GM21717 (cell line): Measurements from ENCODE around the gene ZNF606.

Experiments
- ATAC-seq: cut with Tn5 transposase; IDR thresholded peaks from one replicate; pipeline ENCODE4 v1.9.1; 2021; ENCODE audit warnings: mild to moderate bottlenecking, moderate library complexity; ENCODE audit not compliant: unreplicated experiment

The ZNF606 gene

DNA sequence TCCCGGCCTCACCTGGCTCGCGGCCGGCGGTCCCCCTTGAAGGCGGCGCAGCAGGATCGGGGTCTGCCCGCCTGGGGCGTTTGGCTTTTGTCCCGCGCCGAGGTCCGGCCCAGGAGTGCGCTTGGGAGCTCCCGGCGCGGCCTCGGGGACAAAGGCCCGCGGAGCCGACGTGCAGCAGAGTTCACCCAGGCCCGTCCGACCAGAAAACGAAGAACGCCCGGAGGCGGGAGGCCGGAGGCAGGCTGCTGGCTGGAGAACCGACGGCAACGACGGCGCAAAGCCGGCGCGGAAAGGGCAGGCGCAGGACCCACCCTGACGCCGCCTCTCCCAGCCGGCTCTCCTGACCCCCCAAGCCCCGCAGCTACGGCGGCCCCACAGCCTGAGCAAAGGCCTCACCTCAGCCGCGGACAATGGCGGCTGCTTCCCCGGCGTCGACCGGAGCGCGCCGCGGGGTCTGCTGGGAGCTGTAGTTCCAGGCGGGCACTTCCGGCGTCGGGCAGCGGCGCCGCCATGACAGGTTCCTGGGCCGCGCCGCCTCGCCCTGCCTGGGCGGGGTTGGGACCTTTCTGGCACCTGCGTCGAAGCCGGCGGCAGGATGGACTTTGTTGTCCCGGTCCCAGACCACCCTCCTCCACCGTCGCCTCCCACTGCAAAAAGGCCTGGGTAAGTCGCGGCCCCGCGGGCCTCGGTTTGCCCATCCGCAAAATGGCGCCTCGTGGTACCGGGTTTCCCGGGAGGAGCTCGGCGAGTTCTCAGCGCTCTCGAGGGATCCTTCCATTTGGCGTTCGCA lies at the start of gene ZNF606:
TSS of gene ZNF606 (minus strand) at position 437 of the 790 bp plus-strand sequence. CDS start 1,501 bp downstream, outside the sequence.
- peak; percentile 86 for ATAC-seq

DNA sequence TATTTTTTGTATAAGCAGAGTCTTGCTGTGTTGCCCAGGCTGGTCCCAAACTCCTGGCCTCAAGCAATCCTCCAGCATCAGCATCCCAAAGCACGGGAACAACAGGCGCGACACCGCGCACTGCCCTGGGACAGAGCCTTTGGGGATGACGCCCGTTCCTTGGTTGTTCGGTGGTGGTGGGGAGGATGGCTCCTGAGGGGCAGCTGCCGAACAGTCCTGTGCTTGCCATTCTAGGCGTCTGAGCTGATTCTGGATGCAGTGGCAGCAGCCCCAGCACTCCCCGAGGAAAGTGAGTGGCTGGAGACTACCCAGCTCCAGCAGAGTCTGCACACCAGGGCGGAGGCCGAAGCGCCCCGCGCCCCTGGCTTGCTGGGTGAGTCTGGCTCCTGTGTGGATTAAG lies 49.6 kb upstream of the ZNF606 start:
- ATAC-seq = no peak

DNA sequence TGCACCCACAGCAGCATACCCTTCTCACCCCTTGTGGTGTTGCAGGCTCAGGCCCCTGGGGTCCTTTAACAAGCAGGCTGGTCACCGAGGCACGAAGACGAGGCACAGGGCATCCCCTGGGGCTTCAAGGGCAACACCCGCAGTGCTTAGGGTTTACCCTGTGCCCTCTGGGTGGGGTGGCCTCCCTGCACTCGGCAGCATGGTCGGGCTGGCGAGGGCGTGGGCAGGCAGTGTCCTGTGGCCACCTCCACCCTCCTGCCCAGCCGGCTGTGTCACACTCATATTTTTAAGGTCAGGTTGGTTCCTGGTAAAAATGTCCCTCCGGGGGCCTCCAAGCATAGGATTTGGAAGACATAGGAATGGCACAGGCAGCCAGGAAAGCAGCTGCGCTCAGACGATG lies 45.1 kb upstream of the ZNF606 start:
- ATAC-seq = no peak

DNA sequence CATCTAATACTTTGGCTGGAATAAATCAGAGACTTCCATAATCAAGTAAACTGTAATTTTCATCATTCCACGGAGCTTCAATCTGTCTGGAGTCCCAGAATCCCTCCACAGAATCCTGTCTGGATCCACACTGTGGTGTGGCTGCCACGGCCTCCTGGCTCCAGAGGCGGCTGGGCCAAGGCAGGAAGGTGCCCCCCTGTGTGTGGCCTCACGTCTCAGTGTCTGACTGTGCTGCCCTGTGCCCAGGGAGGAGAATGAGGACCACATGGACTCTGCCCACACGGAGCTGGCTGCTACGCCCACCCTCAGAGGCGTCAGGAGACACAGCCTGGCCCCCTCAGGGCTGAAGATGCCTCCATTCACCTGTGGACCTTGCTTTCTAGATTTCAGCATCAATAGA lies 44.2 kb upstream of the ZNF606 start:
- no peak for ATAC-seq

DNA sequence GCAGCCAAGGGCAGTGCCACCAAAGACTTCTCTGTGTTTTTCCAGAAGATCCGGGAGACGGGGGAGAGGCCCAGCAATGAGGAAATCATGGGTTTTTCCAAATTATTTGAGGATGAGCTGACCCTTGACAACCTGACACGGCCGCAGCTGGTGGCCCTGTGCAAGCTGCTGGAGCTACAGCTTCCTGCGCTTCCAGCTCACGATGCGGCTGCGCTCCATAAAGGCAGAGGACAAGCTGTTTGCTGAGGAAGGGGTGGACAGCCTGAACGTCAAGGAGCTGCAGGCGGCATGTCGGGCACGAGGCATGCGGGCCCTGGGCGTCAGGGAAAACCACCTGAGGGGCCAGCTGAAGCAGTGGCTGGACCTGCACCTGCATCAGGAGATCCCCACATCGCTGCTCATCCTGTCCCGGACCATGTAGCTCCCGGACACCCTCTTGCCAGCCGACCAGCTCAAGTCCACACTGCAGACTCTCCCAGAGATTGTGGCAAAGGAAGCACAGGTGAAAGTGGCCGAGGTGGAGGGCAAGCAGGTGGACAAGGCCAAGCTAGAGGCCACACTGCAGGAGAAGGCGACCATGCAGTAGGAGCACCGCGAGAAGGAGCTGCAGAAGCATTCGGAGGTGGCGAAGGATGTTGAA lies 42.9 kb upstream of the ZNF606 start:
- ATAC-seq = no peak

DNA sequence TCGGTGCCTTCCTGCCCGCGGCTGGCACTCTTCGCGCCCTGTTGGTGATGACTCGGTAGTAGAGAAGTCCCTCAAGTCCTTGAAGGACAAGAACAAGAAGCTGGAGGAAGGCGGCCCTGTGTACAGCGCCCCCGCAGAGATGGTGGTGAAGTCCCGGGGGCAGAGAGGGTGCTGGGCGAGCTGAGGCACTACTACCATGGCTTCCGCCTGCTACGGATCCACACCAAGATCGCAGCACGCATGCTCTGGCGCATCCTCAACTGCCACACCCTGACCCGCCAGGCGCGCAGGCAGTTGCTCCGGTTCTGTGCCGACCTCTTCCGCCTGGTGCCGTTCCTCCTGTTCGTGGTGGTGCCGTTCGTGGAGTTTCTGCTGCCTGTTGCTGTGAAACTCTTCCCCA lies 42.3 kb upstream of the ZNF606 start:
- ATAC-seq = no peak

DNA sequence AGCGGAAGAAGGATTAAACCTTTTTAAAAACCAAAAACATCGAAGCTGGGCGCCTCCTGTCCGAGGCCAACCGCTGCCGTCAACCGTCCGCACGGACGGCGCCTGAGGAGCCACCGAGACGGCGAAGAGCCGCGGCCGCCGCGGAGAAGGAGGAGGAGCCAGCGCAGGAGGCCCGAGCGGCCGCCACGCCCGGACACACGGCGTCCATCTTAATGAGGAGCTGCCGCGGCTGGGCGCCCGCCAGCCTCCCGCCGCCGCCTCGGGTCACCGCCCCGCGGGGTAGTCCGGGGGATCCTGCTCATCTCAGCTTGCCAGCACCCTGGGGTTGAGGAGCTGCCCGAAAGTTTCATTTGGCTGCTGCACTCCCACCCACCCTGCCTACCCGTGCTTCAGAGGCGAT lies 41.8 kb upstream of the ZNF606 start:
- no peak for ATAC-seq

DNA sequence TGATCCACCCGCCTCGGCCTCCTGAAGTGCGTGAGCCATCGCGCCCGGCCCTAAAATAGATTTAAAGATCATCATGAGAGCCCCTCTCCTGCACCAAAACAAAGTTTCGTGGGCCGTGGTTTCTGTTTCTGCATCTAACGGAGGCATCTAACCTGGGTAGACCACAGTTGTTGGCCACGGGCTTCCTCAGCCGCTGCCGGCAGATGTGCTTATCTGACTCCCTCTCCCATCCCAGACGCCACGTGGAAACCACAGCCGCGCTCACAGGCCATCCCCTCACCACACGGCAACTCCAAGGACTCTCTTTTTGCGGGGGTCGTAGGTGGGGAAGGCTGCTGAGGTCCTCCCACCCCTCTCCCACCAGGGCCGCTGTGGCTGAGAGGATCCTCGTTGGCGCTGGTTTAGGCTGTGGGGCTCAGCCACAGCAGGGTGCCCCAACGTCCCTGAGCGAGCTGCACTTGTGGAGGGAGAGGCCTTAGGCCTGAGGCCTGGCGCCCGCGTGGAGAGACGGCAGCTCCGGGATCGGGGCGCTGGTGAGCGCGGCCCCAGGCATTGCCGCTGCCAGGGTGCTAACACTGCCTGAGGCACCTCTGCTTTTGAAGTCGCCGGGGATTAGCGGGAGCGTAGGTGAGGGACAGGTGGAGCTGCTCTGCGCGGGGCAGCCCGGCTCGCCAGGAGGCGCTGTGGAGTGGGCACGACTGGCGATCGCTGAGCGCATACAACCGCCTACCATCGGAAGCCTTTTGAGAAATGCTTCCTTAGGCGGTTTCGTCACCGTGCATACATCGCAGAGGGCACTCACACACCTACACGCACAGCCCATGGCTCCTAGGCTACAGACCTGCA lies 40.1 kb upstream of the ZNF606 start:
- ATAC-seq = no peak

DNA sequence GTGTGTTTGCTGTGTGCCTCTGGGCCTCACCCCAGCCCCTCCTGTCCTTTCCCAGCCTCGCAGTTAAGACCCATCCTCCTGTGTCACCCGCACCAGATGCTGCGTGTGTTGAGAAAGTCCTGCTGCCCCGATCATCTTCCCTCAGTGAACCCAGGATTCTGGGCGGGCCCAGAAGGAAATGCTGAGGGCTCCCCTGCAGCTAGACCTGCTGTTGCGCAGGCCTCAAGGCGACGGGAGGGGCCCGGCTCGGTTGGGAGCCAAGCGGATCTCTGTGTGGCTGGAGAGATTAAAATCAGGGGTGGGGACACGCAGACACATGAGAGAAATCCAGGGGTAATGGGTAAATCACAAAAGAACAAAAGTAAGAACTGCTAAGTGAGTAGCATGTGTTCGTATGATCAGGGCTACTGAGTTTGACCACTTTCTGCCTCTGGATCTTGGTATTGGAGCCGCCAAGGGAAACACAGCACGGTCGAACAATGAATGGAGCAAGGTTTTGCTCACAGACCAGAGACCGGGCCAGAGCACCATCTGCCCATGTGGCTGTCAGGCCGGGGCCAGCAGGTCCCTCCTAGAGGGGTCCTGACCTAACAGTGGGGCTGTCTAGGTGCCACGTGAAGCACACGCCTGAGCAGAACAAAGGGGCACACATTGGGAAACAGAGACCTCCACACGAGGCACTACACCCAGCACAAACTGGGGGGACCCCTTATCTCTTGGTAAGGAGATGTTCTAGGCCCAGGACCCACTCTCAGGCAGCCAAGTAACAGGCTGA lies 38.3 kb upstream of the ZNF606 start:
- no peak for ATAC-seq

DNA sequence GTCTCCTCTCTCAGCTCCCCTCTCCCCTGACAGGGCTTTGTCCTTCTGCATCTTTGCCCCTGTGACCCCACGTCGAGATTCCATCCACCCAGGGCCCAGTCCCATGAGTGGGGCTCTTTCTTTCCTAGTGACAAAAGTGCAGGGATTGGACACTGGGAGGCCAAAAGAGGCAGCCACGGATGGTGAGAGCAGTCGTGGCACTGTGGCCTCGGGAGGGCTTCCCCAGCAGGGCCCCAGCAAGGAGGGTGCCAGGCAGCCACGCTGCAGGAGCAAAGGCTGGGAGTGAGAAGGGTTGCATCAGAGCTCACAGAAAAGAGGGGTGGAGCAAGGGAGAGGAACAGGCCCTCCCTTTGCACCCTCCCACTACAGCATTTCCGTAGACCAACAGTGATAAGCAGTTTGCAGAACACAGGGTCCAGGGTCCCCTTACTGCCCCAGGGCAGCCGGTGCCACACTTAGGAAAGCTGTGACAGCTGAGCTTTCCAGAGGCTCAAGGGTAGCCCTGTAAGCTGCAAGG lies 36.1 kb upstream of the ZNF606 start:
- ATAC-seq = no peak

DNA sequence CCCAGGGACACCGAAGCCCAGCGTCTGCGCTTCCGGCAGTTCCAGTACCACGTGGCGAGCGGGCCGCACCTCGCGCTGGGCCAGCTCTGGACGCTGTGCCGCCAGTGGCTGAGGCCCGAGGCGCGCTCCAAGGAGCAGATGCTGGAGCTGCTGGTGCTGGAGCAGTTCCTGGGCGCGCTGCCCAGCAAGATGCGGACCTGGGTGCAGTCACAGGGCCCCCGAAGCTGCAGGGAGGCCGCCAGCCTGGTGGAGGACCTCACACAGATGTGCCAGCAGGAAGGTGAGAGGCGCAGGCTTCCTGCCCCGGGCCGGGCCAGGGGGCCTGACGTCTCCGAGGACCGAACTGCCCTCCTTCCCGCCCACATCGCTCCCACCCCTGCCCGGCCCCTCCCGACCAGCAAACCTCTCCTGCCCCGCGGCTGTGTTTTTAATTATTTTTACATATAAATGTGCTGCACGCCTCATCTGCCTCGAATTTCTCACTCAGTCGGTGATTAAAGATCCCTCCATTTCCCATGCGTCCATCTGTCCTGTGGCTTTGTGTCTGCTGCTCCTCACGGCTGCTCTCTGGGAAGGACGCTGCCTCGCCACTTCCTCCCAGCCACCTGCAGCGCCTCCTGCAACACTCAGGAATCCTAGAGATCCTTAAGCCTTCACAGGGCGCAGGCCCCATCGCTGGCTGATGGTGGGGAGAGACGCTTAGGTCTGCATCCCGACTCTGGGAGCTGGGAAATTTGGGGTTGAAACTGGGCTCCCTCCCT lies 35.5 kb upstream of the ZNF606 start:
- no peak for ATAC-seq

DNA sequence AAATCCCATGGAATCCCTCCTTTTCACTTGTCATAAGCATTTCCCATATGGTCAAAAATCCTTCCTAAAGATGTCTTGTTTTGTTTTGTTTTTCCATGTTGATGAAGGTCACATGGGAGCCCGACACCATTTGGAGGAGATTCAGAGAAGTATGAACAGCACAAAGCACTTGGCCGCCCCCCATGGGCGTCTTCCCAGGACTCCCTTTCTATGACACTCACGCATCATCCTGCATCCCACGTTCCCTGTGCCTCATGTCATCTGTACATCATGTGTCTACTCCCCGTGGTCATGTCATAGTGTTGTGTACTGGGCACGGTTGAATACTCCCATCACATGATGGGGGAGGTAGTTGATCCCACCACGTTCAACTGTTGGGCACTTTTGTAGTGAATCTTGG lies 33.2 kb upstream of the ZNF606 start:
- ATAC-seq = no peak

DNA sequence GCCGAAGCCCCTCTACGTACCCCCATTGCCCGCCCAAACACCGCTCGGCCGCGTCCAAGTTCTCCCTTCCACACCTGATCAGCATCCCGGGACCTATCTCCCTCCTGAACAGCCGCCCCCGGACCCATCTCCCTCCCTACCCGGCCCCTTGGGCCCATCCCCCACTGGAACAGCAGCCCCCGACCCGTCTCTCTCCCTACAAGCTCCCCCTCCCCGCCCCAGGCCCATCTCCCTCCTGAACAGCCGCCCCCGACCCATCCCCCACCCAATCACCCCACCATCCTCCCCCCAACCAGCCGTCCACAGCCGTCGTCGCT lies 31.8 kb upstream of the ZNF606 start:
- ATAC-seq = no peak

DNA sequence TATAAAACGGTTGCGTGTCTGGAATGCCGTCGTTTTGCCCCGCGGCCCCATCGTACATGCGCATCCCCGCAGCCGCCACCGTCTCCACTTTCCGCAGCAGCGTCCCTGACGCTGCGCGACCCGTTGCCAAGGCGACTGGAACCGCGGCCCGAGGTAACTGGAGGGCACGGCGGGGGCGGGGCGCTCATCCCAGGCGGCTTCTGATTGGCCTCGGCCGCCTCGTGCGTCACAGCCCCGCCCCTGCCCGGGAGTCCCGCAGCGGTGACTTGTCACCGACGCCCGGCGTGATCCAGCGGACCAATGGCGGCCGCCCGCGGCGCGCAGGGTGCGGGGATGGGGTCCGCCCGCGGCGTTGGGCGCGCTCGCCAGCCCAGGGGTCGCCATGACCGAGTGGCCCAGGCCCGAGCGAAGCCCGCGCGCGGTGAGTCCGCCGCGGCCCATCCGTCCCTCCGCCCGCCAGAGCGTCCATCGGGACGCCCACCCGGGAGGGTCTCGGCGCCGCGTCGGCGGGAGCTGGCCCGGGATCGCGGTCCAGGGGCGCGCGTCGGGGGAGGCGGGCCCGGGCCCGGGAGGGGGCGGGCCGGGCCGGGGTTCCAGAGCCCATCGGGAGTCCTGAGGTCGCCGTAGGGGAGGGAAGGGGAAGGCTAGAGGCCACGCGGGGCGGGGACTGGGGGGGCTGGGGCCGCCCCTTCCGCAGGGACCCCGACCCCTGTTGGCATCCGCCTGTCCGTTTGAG lies 31.3 kb upstream of the ZNF606 start, which contains the start of gene ZSCAN1:
TSS of gene ZSCAN1 (plus strand) at position 285 of the 736 bp plus-strand sequence. CDS start 3,812 bp downstream, outside the sequence.
- no peak for ATAC-seq

DNA sequence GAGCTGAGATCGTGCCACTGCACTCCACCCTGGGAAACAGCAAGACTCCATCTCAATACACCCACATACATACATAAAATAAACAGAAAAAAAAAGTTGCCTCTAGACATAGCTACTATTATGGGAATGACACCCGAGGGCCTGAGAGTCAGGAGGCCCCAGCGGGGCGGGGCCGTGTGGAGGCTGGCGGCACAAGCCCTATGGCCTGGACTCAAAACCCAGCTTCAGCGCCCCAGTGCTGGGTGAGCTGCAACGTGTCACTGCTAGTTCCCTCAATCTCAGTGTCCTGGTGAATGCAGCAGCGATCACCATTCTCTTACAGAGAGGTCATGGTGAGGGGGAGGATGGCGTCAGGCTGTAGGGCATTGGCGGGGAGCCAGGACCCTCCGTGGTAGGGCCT lies 22.0 kb upstream of the ZNF606 start:
- no peak for ATAC-seq

DNA sequence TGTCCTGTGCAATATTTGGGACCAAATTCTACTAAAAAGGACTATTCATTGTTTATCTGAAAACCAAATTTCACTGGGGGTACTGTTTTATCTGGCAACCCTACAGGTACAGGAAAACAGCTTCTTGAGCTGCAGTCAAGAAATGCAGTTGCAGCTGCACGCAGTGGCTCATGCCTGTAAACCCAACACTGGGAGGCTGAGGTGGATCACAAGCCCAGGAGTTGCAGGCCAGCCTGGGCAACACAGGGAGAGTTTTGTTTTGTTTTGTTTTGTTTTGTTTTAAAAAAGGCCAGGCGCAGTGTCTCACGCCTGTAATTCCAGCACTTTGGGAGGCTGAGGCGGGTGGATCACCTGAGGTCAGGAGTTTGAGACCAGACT lies 19.7 kb upstream of the ZNF606 start:
- no peak for ATAC-seq

DNA sequence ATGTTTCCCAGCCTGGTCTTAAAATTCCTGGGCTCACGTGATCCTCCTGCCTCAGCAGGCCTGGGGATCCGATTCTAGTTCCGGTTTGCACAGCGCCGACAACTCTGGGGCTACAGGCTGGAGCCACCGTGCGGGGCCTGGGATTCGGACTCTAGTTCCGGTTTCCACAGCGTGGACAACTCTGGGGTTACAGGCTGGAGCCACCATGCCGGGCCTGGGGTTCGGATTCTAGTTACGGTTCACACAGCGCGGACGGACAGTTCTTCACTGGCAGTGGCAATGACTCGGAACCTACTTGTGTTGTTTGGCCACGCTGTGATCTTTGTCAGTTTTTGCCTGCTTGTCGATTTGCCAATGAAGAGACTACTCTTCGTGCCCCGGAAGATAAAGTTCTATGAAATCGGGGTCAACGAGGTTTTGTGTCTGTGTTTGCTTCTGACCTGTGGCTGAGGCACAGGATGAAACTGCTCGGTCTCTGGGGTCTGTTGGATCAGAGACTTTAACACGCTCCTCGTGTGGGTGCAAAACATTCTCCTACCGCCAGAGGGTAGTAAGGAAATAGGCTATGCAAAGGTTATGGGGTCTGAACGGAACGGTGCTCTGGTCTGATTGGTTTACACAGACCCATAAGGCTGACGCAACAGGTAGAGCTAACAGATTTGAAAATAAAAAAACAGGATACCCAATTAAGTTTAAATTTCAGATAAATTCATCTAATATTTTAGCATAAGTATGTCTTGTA lies 19.1 kb upstream of the ZNF606 start:
- ATAC-seq = no peak

DNA sequence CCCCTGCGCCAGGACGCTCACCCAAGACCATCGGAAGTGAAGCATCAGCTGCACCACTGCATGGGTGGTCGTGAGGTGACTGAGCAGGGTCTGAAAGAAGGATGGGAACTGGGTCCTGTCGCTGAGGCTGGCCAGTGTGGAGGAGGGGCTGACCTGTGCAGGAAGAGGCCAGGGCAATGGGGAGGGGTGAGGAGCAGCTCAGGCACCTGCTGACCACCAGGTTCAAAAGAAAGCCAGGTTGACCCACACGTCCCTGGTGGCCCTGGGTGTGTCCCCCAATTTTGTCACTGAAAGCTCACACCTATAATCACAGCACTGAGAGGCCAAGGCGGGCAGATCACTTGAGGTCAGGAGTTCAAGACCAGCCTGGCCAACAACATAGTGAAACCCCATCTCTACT lies 17.5 kb upstream of the ZNF606 start:
- ATAC-seq = no peak

DNA sequence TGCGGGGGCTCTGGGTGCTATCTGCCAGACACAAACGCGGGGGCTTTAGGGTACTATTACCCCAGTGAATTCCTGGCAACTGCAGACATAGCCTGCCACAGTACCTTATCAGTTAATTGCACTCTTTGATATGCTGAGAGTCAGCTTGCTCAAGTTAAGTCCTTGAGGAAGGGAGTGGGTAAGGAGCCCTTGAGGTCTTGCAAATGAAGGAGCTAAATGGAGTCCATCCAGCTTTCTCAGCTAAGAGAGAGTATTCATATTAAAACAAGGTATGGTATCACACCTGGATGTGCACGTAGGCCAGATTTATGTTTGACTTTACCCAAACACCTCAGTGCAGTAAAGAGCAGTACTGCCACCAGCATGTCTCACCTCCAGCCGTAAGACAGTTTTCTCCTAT lies 11.5 kb upstream of the ZNF606 start:
- ATAC-seq = no peak
